NCI-H2196 treated with DMSO at 0.1 percent for 48 hours (cell line): Measurements from ENCODE around the gene HAND1.
A peak's percentile ranks its signal among the peaks of the same experiment; 100 is the strongest.

Source experiments
- DNase-seq: peaks from one replicate; lab custom pipeline; 2025; ENCODE audit not compliant: unreplicated experiment; lab: John Stamatoyannopoulos, UW

HAND1 gene

GRCh38 chr5:154461531-154461930 lies 16.5 kb downstream of the HAND1 start:
- no peak for DNase-seq

- no peak for DNase-seq
These were observed 17.9 kb downstream of the HAND1 start for GRCh38 chr5:154460172-154460571.

GRCh38 chr5:154459015-154459414 lies 19.0 kb downstream of the HAND1 start:
- no peak for DNase-seq

- DNase-seq: no peak
These were observed 21.5 kb downstream of the HAND1 start for GRCh38 chr5:154456540-154456939.

- DNase-seq: no peak
These were observed 22.4 kb downstream of the HAND1 start for GRCh38 chr5:154455585-154455984.

GRCh38 chr5:154451957-154452356 lies 26.1 kb downstream of the HAND1 start:
- DNase-seq: no peak

- no peak for DNase-seq
These were observed 28.2 kb downstream of the HAND1 start for GRCh38 chr5:154449786-154450185.

GRCh38 chr5:154447089-154447725 lies 30.8 kb downstream of the HAND1 start:
- DNase-seq: no peak

- DNase-seq: no peak
These were observed 31.6 kb downstream of the HAND1 start for GRCh38 chr5:154446195-154447088.

- DNase-seq: peak; percentile 82
These were observed 32.4 kb downstream of the HAND1 start, which contains the start of gene SAP30L for GRCh38 chr5:154445422-154446194. Gene SAP30L (plus strand): TSS chr5:154445997. CDS start chr5:154446605, 608 bp downstream.

- DNase-seq: no peak
These were observed 33.2 kb downstream of the HAND1 start for GRCh38 chr5:154444556-154445421.

GRCh38 chr5:154442801-154443200 lies 35.2 kb downstream of the HAND1 start:
- DNase-seq: no peak

- no peak for DNase-seq
These were observed 37.5 kb downstream of the HAND1 start for GRCh38 chr5:154440540-154440939.

- DNase-seq: no peak
These were observed 40.6 kb downstream of the HAND1 start for GRCh38 chr5:154437281-154437965.

GRCh38 chr5:154435226-154435625 lies 42.8 kb downstream of the HAND1 start:
- no peak for DNase-seq

GRCh38 chr5:154430961-154431630 lies 46.9 kb downstream of the HAND1 start:
- DNase-seq: no peak

- no peak for DNase-seq
These were observed 47.6 kb downstream of the HAND1 start for GRCh38 chr5:154430466-154430865.

- DNase-seq: no peak
These were observed 48.7 kb downstream of the HAND1 start for GRCh38 chr5:154429341-154429740.

- DNase-seq: no peak
These were observed 49.8 kb downstream of the HAND1 start for GRCh38 chr5:154428208-154428607.
